ENCODE data around the gene MYCN. TPM values are rescaled to one million over a fixed set of nuclear protein-coding genes. Genes with fewer than 3 reads are reported as not detected.

The MYCN gene
- total and polyA plus RNA-seq, 4 donors: 0.16 to 1.3 TPM; not detected in 2

DNA sequence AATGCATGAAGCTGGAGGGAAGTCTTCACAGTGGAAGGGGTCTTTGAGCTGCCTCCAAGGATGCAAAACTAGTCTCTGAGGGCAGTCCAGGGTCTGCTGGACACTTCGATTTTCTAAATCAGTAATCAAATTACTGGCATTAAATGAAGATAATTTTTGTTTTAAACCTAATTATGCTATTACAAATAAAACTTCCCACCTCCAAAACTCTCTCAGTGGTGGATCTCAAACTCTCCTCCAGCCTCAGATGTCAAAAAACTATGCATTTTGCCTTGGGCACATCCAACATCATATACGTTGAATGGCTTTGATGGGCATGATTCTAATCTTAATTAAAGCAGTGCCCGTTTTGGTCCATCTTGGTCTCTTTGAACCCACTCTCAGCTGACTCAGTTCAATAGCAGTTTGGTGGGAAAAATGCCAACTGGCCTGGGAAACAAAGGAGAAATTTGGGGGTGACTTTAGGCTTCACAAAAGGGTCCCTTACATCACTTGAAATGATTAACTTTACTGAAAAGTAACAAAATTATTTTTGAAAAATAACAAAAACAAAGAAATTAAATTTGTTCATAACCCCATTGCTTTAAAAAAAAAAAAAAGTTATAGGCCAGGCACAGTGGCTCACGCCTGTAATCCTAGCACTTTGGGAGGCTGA, 5.9 kb upstream of the MYCN start:
- TF ChIP-seq RXRA (IDR thresholded peaks at IDR 0.05): no peak
- TF ChIP-seq HNF4A (conservative IDR thresholded peaks at IDR 0.05): no peak
- TF ChIP-seq, protein P1, sequence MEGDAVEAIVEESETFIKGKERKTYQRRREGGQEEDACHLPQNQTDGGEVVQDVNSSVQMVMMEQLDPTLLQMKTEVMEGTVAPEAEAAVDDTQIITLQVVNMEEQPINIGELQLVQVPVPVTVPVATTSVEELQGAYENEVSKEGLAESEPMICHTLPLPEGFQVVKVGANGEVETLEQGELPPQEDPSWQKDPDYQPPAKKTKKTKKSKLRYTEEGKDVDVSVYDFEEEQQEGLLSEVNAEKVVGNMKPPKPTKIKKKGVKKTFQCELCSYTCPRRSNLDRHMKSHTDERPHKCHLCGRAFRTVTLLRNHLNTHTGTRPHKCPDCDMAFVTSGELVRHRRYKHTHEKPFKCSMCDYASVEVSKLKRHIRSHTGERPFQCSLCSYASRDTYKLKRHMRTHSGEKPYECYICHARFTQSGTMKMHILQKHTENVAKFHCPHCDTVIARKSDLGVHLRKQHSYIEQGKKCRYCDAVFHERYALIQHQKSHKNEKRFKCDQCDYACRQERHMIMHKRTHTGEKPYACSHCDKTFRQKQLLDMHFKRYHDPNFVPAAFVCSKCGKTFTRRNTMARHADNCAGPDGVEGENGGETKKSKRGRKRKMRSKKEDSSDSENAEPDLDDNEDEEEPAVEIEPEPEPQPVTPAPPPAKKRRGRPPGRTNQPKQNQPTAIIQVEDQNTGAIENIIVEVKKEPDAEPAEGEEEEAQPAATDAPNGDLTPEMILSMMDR (IDR thresholded peaks at IDR 0.05; ENCODE audit: low read depth, low read length, missing input control): no peak
- TF ChIP-seq SP1 (IDR thresholded peaks at IDR 0.05): no peak
- TF ChIP-seq RAD21 (IDR thresholded peaks at IDR 0.05): no peak
- 90% methylated on average over 4 of the region's 4 CpGs for WGBS
- no peaks in the 10 kb centered on the region for H3K27me3 ChIP-seq (ENCODE audit: control insufficient read depth in 4 of 4, insufficient read depth in 4 of 4, low read length in 3 of 4)

GRCh38 chr2:15935189-15935588, 5.2 kb upstream of the MYCN start:
- DNase-seq (ENCODE audit: low spot score): no peak
- peaks cover 3 to 20% (median 16%) of the 10 kb centered on the region in 4 donors for H3K4me1 ChIP-seq (ENCODE audit: control insufficient read depth in 4 of 4, insufficient read depth in 4 of 4, low read length in 3 of 4)
- H3K27me3 ChIP-seq (ENCODE audit: control insufficient read depth in 4 of 4, insufficient read depth in 4 of 4, low read length in 3 of 4): peaks cover 0 to 3% (median 0%) of the 10 kb centered on the region in 4 donors
- no peaks in the 10 kb centered on the region for H3K9me3 ChIP-seq (ENCODE audit: control insufficient read depth in 4 of 4, low read length in 3 of 4)
- H3K4me3 ChIP-seq (ENCODE audit: low read depth in 1 of 3, low read length in 3 of 3): no peak overlapping the region
- TF ChIP-seq HNF4G (IDR thresholded peaks at IDR 0.05) (no peak), REST (IDR thresholded peaks at IDR 0.05) (no peak), RAD21 (IDR thresholded peaks at IDR 0.05) (no peak), YY1 (IDR thresholded peaks at IDR 0.05) (no peak), JUND (IDR thresholded peaks at IDR 0.05) (no peak), HNF4A (conservative IDR thresholded peaks at IDR 0.05) (no peak), SP1 (IDR thresholded peaks at IDR 0.05) (no peak), ZBTB33 (IDR thresholded peaks at IDR 0.05) (no peak), RXRA (IDR thresholded peaks at IDR 0.05) (no peak), EGR1 (IDR thresholded peaks at IDR 0.05; ENCODE audit: low read depth in 2 of 2) (no peak), TAF1 (conservative IDR thresholded peaks at IDR 0.05) (no peak), FOXA2 (IDR thresholded peaks at IDR 0.05) (no peak), NR2F2 (IDR thresholded peaks at IDR 0.05) (no peak), FOXA1 (IDR thresholded peaks at IDR 0.05) (no peak), GABPA (IDR thresholded peaks at IDR 0.05 in 1 of 2, conservative IDR thresholded peaks at IDR 0.05 in 1 of 2) (no peak)
- TF ChIP-seq, protein P1 (IDR thresholded peaks at IDR 0.05; ENCODE audit: low read depth, low read length, missing input control): no peak
- TF ChIP-seq, protein P2, sequence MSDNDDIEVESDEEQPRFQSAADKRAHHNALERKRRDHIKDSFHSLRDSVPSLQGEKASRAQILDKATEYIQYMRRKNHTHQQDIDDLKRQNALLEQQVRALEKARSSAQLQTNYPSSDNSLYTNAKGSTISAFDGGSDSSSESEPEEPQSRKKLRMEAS (IDR thresholded peaks at IDR 0.05): no peak
- TF ChIP-seq, protein P3, sequence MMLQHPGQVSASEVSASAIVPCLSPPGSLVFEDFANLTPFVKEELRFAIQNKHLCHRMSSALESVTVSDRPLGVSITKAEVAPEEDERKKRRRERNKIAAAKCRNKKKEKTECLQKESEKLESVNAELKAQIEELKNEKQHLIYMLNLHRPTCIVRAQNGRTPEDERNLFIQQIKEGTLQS (IDR thresholded peaks at IDR 0.05): no peak
- 89% methylated on average over 6 of the region's 6 CpGs for WGBS
- no peak overlapping the region for H3K9ac ChIP-seq (ENCODE audit: low read depth in 1 of 2, low read length in 2 of 2)
- H3K36me3 ChIP-seq (ENCODE audit: control insufficient read depth in 4 of 4, insufficient read depth in 3 of 4, low read depth in 1 of 4, low read length in 3 of 4): no peaks in the 10 kb centered on the region
- H3K27ac ChIP-seq (ENCODE audit: low read depth in 1 of 2, low read length in 2 of 2): no peak overlapping the region

More for the DNA sequence above, 5.9 kb upstream of the MYCN start:
- Histone ChIP-seq H3K27ac (ENCODE audit: low read depth in 1 of 2, low read length in 2 of 2) (no peak overlapping the region), H3K9me3 (ENCODE audit: control insufficient read depth in 4 of 4, low read length in 3 of 4) (no peaks in the 10 kb centered on the region), H3K4me3 (ENCODE audit: low read depth in 1 of 3, low read length in 3 of 3) (no peak overlapping the region), H3K36me3 (ENCODE audit: control insufficient read depth in 4 of 4, insufficient read depth in 3 of 4, low read depth in 1 of 4, low read length in 3 of 4) (no peaks in the 10 kb centered on the region), H3K4me1 (ENCODE audit: control insufficient read depth in 4 of 4, insufficient read depth in 4 of 4, low read length in 3 of 4) (peaks cover 0 to 12% (median 9%) of the 10 kb centered on the region in 4 donors), H3K9ac (ENCODE audit: low read depth in 1 of 2, low read length in 2 of 2) (no peak overlapping the region)
- DNase-seq (ENCODE audit: low spot score): no peak
